Activated naive CD4-positive, alpha-beta T cell treated with anti-CD3 and anti-CD28 coated beads for 36 hours (primary cell): Measurements from ENCODE around the gene SOHLH1. TPM values are rescaled to one million over a fixed set of nuclear protein-coding genes. Genes with fewer than 3 reads are reported as not detected.

ENCODE experiments used
- CTCF ChIA-PET: fragments of 350-600 bp; sonication (Branson Sonifier 250); formaldehyde crosslinking; loops from one replicate; lab custom pipeline; 2021; ENCODE audit warnings: antibody characterized with exemption; lab: Charles Lee
- DNase-seq: peaks from one replicate; pipeline ENCODE4 v3.0.0-alpha.2; 2020
- H3K27ac Mint-ChIP-seq: one replicate; pipeline ENCODE4 v1.8.0; 2021; ENCODE audit warnings: mild to moderate bottlenecking, mixed read lengths
- H3K27me3 Mint-ChIP-seq: one replicate; pipeline ENCODE4 v1.8.0; 2021; ENCODE audit warnings: low read depth, mixed read lengths
- H3K36me3 Mint-ChIP-seq: one replicate; pipeline ENCODE4 v1.8.0; 2021; ENCODE audit warnings: low read depth, mixed read lengths
- H3K4me1 Mint-ChIP-seq: one replicate; pipeline ENCODE4 v1.8.0; 2021; ENCODE audit warnings: low read depth, mixed read lengths
- H3K4me3 Mint-ChIP-seq: one replicate; pipeline ENCODE4 v1.8.0; 2021; ENCODE audit warnings: mild to moderate bottlenecking, moderate library complexity, mixed read lengths
- H3K9me3 Mint-ChIP-seq: one replicate; pipeline ENCODE4 v1.8.0; 2021; ENCODE audit warnings: mixed read lengths
- intact Hi-C: fragments of 100-400 bp; cut with micrococcal nuclease; formaldehyde crosslinking; loops from one replicate; pipeline ENCODE4 v1.15.1; 2023
- total RNA-seq, 2 experiments: library from RNA; stranded (reverse); gene quantifications; one replicate each; pipeline ENCODE4 v1.2.3, GENCODE V29; 2021

Gene SOHLH1
- total RNA-seq, 2 experiments from 2014 or later, result not detected

DNA sequence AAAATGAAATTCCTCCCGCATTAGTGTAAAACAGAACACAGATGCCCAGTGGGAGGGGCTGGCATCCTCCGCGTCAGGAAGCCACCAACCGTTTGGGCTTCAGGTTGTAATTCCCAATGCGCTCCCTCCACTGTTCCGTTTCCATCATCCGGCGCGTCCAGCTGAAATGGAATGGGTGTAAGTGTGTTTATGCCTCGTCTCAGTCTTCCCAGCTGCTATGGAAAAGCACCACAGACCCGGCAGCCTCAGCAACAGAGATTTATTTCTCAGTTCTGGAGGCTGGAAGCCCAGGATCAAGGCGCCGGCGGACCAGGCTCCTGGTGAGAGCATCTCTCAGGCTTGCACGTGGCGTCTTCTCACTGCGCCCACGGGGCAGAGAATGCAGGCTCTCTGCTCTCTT lies 23.1 kb upstream of the SOHLH1 start:
- DNase-seq, result no peak
- CTCF ChIA-PET, result no interaction called here
- no peaks in the 10 kb centered on the region for H3K9me3 Mint-ChIP-seq
- H3K4me3 Mint-ChIP-seq, result no peak overlapping the region
- H3K4me1 Mint-ChIP-seq, result no peaks in the 10 kb centered on the region
- intact Hi-C loops, result no loop called here
- H3K27me3 Mint-ChIP-seq, result peaks cover 3% of the 10 kb centered on the region
- no peaks in the 10 kb centered on the region for H3K36me3 Mint-ChIP-seq
- no peak overlapping the region for H3K27ac Mint-ChIP-seq

- CTCF ChIA-PET, result interaction anchor here (1.4 kb wide), 1 partner anchor 78 kb away, joined by 3 read pairs; no protein-coding TSS in a partner anchor
Observed at GRCh38 chr9:135719472-135719871, 20.2 kb upstream of the SOHLH1 start.

GRCh38 chr9:135718616-135719015 lies 19.3 kb upstream of the SOHLH1 start:
- H3K27ac Mint-ChIP-seq, result no peak overlapping the region
- intact Hi-C loops, result no loop called here
- H3K4me3 Mint-ChIP-seq, result no peak overlapping the region
- CTCF ChIA-PET, result no interaction called here
- DNase-seq, result no peak
- peaks cover 16% of the 10 kb centered on the region for H3K27me3 Mint-ChIP-seq
- no peaks in the 10 kb centered on the region for H3K9me3 Mint-ChIP-seq
- no peaks in the 10 kb centered on the region for H3K4me1 Mint-ChIP-seq
- no peaks in the 10 kb centered on the region for H3K36me3 Mint-ChIP-seq

More at GRCh38 chr9:135719472-135719871, 20.2 kb upstream of the SOHLH1 start:
- Mint-ChIP-seq H3K36me3 (no peaks in the 10 kb centered on the region), H3K27ac (no peak overlapping the region), H3K9me3 (no peaks in the 10 kb centered on the region), H3K27me3 (peaks cover 16% of the 10 kb centered on the region), H3K4me1 (no peaks in the 10 kb centered on the region), H3K4me3 (no peak overlapping the region)
- DNase-seq, result no peak
- intact Hi-C loops, result no loop called here

DNA sequence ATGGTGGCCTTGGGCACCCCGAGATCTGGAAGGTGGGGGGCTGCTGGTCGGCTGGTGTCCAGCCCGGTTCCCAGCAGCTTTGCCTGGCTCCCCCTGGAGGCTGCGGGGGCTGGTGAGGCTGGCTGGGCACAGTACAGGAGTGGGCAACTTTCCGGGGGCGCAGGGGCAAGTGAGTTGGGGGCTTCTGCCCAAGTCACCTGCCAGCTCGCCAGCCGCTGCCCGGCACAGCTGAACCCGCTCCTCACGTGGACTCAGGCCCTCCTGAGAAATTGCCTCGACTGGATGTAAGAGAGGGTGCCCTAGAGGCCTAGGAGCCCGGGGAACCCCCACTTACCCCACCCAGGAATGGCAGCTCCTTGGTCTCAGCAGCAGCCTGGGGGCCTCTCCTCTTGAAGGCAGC lies 18.1 kb upstream of the SOHLH1 start:
- CTCF ChIA-PET, result no interaction called here
- Mint-ChIP-seq H3K4me1 (no peaks in the 10 kb centered on the region), H3K27ac (no peak overlapping the region), H3K4me3 (no peak overlapping the region), H3K36me3 (no peaks in the 10 kb centered on the region), H3K27me3 (peaks cover 20% of the 10 kb centered on the region), H3K9me3 (no peaks in the 10 kb centered on the region)
- no peak for DNase-seq
- intact Hi-C loops, result no loop called here

DNA sequence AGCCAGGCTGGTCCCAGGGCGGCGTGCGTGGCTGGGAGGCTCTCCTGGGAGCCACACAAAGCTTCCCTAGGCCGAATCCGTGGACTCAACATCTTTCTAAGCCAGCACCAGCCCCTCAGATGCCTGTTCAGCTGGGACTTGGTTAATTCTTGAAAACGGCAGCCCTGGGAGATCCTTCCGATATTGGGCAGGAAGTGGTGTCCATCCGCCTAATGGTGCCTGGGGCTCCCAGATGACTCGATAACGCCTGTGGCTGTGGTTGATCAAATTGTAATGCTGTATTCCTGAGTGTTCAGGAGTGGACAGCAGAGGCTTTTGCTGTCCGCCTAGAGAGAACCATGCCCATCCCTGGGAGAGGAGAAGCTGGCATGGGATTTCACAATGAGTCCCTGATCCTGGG lies 16.8 kb upstream of the SOHLH1 start:
- Mint-ChIP-seq H3K4me3 (no peak overlapping the region), H3K36me3 (no peaks in the 10 kb centered on the region), H3K27me3 (peaks cover 20% of the 10 kb centered on the region), H3K27ac (no peak overlapping the region), H3K4me1 (no peaks in the 10 kb centered on the region), H3K9me3 (no peaks in the 10 kb centered on the region)
- CTCF ChIA-PET, result interaction anchor here (1.2 kb wide), 1 partner anchor 113 kb away, joined by 3 read pairs; no protein-coding TSS in a partner anchor
- DNase-seq, result no peak
- intact Hi-C loops, result no loop called here

GRCh38 chr9:135715056-135715595 lies 15.8 kb upstream of the SOHLH1 start:
- Mint-ChIP-seq H3K27me3 (peaks cover 20% of the 10 kb centered on the region), H3K4me1 (no peaks in the 10 kb centered on the region), H3K36me3 (no peaks in the 10 kb centered on the region), H3K27ac (no peak overlapping the region), H3K4me3 (no peak overlapping the region), H3K9me3 (no peaks in the 10 kb centered on the region)
- no peak for DNase-seq
- CTCF ChIA-PET, result interaction anchor here (1.2 kb wide), 1 partner anchor 112 kb away, joined by 3 read pairs; no protein-coding TSS in a partner anchor
- intact Hi-C loops, result no loop called here

GRCh38 chr9:135714242-135715055 lies 15.2 kb upstream of the SOHLH1 start:
- CTCF ChIA-PET, result no interaction called here
- Mint-ChIP-seq H3K36me3 (no peaks in the 10 kb centered on the region), H3K27me3 (peaks cover 20% of the 10 kb centered on the region), H3K27ac (no peak overlapping the region), H3K9me3 (no peaks in the 10 kb centered on the region), H3K4me3 (no peak overlapping the region), H3K4me1 (no peaks in the 10 kb centered on the region)
- intact Hi-C loops, result no loop called here
- DNase-seq, result no peak

DNA sequence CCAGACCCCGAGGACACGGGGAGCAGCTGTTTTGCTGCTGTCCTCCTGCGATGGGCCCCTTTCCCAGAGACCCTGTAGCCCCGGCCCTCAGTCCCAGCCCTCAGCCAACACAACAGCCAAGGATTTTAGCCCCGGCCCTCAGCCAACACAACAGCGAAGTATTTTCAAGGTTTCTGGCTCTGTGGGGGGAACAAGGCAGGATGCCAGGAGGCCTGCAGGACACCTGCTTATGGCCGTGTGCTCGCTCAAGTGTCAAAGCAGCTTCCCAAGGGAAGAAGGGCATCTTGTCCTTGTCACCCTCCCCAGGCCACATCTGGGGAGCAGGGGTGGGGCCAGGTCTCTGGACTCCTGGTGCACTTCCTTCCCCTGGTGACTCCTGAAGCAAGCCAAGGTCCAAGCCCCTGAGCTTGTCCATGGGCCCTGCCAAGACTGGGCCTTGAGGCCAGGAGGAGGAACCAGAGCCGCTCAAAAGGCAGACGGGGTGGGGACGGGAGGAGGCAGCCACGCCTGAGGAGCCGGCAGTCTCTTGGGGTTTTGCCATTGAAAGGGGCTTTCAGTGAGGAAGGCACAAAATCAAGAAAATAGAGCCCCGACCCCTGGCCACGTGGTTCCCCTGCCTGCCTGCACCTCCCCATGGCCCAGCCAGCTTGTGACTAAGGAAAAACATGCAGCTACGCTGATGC lies 13.5 kb upstream of the SOHLH1 start:
- no peak for DNase-seq
- no peak overlapping the region for H3K27ac Mint-ChIP-seq
- H3K4me1 Mint-ChIP-seq, result no peaks in the 10 kb centered on the region
- intact Hi-C loops, result no loop called here
- H3K36me3 Mint-ChIP-seq, result no peaks in the 10 kb centered on the region
- H3K4me3 Mint-ChIP-seq, result no peak overlapping the region
- CTCF ChIA-PET, result no interaction called here
- H3K9me3 Mint-ChIP-seq, result no peaks in the 10 kb centered on the region
- peaks cover 20% of the 10 kb centered on the region for H3K27me3 Mint-ChIP-seq

- H3K27me3 Mint-ChIP-seq, result peaks cover 20% of the 10 kb centered on the region
- H3K9me3 Mint-ChIP-seq, result no peaks in the 10 kb centered on the region
- no peak overlapping the region for H3K4me3 Mint-ChIP-seq
- intact Hi-C loops, result no loop called here
- no peaks in the 10 kb centered on the region for H3K36me3 Mint-ChIP-seq
- H3K27ac Mint-ChIP-seq, result no peak overlapping the region
- H3K4me1 Mint-ChIP-seq, result no peaks in the 10 kb centered on the region
- CTCF ChIA-PET, result interaction anchor here (0.7 kb wide), 1 partner anchor 67 kb away, joined by 3 read pairs; no protein-coding TSS in a partner anchor
- DNase-seq, result no peak
Observed at GRCh38 chr9:135711881-135712280, 12.6 kb upstream of the SOHLH1 start.

DNA sequence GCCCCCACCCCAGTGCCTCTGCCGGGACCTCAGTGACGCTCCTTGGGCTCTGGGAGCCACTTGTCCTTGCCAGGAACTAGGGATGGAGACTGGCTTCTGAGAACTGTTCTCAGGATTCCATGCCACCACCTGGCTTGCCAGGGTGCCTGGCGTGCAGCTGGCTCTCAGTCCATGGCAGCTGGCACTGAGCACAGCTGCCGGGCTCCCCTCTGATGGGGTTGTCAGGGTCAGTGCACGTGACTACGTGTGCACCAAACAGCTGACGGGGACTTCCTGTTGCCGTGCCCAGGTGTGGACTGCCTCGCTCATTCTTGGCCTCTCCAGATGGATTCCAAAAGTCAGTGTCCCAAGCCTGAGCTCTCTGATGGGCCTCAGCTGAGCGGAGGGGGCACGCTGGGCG lies 12.1 kb upstream of the SOHLH1 start:
- no peaks in the 10 kb centered on the region for H3K36me3 Mint-ChIP-seq
- no peak overlapping the region for H3K27ac Mint-ChIP-seq
- no peak overlapping the region for H3K4me3 Mint-ChIP-seq
- no peak for DNase-seq
- H3K9me3 Mint-ChIP-seq, result no peaks in the 10 kb centered on the region
- CTCF ChIA-PET, result interaction anchor here (0.6 kb wide), 1 partner anchor 77 kb away, joined by 5 read pairs; no protein-coding TSS in a partner anchor
- intact Hi-C loops, result no loop called here
- H3K4me1 Mint-ChIP-seq, result no peaks in the 10 kb centered on the region
- H3K27me3 Mint-ChIP-seq, result peaks cover 17% of the 10 kb centered on the region

GRCh38 chr9:135708164-135708563 lies 8.9 kb upstream of the SOHLH1 start:
- no peak for DNase-seq
- Mint-ChIP-seq H3K4me3 (no peak overlapping the region), H3K27ac (no peak overlapping the region), H3K9me3 (no peaks in the 10 kb centered on the region), H3K4me1 (no peaks in the 10 kb centered on the region), H3K27me3 (peaks cover 2% of the 10 kb centered on the region), H3K36me3 (no peaks in the 10 kb centered on the region)
- intact Hi-C loops, result loop anchor here (10.0 kb wide), 1 partner anchor 103 kb away; no protein-coding TSS in a partner anchor
- CTCF ChIA-PET, result no interaction called here

DNA sequence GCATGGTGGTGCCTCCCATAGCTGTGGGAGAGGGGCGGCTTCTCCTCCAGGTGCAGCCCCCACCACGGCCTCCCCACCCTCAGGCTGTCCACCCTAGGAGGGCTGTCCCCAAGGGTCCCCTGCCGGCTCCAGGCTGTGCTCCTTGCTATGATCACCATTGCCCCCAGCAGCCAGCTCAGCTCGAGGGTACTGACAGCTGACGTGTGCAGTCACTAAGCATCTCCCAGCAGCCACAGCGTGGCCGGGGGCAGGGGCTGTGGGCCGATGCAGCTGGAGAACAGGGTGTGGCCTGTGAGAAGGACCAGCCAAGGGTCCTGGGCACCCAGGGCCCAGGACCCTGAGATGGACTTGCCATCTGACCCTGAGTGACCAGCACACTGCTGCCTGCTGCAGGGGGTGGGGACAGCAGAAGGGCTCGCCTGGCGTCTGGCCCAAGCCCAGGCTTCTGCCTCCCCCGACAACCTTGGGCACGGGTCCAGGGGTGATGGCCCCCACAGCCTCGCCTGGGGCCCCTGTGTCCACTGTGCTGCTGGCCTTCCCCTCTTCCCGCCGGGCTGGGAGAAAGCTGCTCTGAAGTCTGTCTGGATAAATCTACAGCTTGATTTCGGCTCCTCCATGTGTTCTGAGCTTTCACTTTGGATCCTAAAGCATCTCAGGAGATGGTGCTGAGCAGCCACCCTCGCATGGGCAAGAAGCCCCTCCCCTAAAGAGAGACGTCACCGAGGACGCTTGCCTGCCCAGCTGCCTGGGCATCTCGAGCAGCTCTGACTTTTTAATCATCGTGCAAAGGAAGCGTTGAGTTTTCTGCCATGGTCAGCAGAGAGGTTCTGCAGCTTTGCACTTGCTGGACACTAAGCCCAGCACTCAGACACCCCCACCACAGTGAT lies 8.2 kb upstream of the SOHLH1 start:
- intact Hi-C loops, result loop anchor here (10.0 kb wide), 1 partner anchor 103 kb away; no protein-coding TSS in a partner anchor
- Mint-ChIP-seq H3K36me3 (no peaks in the 10 kb centered on the region), H3K27me3 (peaks cover 5% of the 10 kb centered on the region), H3K27ac (no peak overlapping the region), H3K4me3 (no peak overlapping the region), H3K4me1 (no peaks in the 10 kb centered on the region), H3K9me3 (no peaks in the 10 kb centered on the region)
- no peak for DNase-seq
- CTCF ChIA-PET, result no interaction called here
